ENCODE results near the gene PROZ.

Gene PROZ

DNA sequence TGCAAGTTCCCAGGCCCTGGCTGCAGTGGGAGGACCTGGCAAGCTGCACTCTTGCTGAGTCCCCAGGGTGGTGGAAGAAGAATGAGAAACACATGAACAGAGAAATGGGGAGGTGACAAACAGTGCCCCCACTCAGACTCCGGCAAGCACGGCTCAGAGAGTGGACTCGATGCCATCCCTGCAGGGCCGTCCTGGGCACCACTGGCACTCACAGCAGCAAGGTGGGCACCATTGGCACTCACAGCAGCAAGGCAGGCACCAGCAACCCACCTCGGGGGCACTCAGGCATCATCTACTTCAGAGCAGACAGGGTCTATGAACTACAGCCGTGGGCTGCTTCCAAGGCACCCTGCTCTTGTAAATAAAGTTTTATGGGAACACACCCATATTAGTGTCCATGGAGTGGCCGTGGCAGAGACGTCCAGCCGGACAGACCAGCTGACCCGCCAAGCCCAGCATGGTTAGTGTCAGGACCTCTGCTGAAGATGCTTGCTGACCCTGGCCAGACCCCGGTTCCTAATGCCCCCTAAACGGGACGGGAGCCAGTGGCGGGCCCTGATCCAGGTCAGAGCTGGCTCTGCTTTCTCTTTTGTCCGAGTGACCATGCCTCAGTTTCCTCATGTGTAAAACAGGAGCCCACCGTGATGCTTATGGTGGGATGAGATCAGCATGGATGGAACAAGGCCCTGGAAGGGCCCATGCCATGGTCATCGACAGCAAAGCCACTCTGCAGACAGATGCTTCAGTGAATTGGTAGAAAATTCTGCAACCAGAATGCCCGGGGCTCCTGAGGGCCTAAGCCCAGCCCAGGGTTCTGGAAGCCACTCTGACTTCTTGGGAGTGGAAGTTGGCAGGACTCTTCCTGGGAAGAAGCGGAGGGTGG is 37.9 kb upstream of the PROZ start:
- no peak for DNase-seq

DNA sequence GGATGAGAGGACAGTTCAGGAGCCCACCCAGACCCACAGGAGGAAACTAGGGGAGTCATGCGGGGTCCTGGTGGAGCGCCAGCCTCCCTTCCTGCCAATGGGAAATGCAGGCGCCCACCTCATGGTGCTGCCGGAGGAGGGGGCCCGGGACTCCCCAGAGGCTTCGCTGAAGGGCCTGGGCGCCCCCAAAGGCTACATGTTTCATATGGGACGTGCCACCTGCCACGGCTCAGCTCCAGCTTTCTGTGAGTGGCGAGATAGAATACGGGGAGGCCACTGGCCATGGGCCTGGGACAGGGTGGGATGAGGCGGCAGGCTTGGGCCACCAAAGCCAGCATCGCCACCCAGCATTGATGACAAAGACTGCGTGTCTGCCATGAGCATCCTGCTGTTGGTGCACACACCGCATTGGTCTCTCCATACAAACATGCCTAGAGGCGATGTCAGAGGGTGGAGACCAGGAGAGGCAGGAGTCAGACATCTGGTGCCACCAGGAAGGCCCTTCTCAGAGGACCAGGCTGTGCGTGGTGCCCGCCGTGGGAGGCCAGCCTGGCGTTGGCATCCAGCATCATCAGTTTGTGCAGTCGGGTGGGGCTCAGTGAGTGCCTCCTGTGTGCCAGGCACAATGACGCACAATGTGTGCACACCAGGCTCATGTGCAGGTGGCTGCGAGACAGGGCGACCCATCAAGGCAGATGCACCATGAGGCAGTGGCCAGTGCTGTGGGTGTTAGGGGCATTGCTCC is 37.1 kb upstream of the PROZ start:
- no peak for DNase-seq

DNA sequence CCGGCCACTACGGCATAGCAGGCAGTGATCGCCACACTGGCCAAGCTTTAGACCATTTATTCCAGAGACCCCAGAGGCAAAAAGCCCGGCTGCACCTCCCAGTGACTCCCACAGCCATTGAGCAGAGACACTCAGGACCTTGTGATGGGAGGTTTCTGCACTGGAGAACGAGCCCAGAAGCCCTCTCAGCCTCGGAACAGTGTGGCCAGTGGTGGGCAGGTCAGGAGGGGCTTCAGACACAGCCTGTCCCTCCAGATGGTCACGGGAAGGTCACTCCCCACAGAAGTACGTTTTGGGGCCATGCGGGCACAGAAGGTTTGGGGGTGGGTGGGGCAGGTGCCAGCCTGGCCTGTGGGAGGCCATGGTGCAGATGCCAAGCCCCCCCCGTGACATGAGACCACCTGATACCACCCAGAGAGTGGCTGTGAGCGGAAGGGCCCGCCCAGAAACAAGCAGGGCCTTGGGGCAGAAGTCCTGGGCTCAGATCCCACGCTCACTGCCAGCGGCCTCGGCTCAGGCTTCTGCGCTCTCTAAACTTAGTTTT is 36.4 kb upstream of the PROZ start:
- no peak for DNase-seq

DNA sequence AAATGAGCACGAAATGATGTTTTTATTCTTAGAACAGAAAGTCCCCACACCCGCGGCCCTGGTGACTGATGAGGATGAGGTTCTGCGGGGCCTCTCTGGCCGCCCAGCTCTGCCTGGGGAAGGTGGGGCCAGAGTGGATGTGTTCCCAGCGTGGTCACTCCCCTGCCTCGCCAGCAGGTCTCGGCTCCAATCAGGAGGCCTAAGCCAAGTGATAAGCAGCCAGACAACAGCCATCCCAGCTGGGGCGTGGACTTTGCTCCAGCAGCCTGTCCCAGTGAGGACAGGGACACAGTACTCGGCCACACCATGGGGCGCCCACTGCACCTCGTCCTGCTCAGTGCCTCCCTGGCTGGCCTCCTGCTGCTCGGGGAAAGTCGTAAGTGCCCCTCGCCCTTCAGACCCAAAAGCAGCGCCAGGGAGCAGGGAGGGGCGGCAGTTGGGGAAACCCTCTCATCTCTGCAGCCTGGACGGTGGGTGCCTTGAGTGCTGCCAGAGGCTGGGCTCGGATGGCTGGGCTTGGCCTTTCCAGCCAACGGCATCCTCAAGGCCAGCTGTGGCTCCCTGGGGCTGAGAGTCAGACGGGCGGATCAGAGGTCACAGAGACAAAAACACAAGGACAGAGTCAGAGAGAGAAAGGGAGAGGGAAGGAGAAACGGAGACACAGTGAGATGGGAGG is 35.8 kb upstream of the PROZ start, which contains the start of gene F10:
Gene F10 (plus strand): TSS at position 250 of the 676 bp plus-strand sequence. CDS start 57 bp downstream, at position 307.
- no peak for DNase-seq

DNA sequence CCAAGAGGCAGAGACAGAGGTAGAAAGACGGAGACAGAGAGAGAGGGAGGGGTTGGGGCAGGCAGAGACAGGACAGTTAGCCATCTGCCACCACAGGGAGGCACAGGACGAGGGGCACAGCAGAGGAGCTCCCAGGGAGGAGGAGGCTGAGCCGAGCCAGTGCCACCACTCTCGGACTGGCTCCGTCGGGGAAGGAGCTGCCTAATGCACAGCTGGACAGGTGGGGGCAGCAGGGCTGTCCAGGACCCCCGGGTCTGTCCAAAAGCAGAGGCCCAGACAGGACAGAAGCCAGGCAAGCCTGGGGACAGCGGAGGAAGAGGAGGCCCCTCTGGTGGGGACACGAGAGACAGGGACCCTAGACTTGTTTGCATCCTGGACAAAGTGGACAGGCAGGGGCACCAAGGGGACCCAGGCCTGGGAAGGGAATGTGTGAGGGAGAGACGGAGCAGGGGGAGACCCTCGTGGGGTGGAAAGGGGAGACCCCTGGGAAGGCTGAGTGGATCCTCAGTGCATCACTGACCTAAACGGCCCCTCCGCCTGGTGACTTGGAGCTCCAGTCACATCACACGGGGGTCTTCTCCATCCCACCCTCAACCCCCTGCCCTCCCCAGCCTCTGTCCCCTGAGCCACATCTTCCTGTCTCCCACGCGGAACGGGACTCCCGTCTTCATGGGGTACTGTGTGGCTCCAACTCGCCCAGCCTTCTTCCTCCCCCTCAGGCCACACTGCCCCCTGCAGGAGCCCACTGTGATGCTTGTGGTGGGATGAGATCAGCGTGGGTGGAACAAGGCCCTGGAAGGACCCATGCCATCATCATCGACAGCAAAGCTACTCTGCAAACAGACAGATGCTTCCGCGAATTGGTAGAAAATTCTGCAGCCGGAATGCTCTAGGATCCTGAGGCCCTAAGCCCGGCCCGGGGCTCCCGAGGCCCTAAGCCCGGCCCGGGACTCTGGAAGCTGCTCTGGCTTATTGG is 34.9 kb upstream of the PROZ start:
- no peak for DNase-seq

DNA sequence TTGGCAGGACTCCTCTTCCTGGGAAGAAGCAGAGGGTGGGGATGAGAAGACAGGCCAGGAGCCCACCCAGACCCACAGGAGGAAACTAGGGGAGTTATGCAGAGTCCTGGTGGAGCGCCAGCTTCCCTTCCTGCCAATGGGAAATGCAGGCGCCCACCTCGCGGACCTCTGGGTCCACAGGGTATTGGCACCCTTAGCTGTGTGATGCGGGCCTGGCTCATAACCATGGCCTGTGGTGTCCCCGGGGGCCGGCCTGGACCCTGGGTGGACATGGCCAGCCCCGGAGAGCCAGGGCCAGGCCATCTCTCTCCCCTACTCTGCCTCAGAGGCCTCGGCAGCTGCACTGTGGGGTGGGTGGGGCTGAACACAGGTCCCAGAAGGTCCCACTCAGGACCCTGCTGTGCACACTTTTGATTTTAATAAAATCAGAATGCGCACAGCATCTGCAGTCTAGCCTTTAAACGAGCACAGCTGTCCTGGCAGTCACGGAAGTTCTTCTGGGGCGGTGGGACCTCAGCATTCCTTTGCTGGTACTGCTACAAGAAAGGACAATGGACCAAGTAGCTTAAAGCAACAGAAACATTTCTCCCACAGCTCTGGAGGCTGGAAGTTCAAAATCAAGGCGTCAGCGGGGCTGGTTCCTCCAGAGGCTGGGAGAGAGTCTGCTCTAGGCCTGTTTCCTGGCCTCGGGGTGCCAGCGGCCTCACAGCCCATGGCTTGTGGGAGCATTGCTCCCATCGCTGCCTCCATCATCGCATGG is 34.1 kb upstream of the PROZ start:
- DNase-seq = no peak

DNA sequence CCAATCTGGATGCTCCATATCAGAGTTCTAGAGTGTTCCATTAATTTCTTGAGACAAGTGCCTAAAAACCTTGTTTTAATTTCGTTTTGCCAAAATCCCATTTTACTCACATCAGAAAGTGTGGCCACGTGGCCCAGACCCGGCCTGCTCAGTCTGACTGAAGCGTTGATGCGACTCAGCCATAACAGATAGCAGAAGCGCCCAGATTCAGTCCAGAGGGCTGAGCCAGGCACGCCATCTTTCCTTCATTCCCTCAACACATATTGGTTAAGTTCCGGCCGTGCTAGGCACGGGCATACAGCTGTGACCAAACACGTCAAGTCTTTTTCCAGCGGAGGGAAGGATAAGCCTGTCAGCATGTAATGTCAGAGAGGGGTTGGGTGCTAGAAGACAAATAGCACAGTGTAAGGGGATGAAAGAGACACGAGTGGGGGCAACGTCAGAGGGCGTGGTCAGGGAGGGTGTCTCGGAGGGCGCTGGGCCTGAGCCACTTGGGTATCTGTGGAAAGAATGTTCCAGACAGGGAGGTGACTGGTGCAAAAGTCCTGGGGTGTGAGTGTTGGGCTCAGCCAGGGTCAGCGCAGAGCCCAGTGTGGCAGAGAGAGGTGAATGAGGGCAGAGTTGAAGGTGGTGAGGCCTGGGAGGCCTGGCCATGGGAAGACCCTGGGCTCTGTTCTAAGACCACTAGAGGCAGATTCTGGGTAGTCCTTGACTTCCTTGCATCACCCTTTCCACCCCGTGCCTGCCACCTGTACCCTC is 32.8 kb upstream of the PROZ start:
- no peak for DNase-seq

DNA sequence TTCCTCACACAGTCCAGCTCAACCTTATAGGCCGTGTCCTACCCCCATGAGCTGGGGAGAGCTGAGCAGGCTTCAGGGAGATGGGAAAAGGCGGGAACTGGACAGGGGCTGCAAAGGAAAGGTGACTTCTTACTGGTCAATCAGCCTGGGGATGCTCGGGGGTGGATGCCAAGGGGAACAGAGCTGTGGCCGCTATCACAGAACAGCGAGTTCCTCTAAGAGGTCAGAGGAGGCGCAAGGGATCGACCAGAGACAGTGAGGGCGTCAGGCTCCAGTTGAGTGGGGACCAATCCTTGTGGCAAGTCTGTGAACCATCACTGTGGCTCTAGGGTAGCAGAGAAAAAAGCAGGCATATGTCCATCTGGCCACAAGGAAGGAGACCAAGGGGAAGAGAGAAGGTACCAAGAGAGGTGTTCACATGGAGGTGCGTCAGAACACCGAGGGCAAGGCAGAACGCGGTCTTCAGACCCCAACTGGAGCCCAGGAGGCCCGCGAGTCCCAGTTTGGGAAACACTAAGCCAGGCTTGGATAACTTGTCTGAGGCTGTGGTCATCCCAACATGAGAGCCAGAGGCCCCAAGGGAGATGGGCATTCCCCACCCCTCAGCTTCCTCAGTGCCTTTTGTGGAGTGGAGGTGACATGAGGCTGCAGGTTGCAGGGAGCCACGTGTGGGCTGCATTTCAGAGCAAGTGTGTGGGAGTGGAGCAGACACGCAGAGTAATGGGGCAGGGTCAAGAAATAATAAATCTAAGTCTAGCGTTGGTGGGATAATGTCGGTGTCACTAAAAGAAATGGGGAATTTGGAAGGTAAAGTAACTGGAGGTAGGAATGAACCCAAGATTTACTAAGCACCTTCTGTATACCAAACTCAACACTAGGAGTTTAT is 31.9 kb upstream of the PROZ start:
- DNase-seq = no peak

DNA sequence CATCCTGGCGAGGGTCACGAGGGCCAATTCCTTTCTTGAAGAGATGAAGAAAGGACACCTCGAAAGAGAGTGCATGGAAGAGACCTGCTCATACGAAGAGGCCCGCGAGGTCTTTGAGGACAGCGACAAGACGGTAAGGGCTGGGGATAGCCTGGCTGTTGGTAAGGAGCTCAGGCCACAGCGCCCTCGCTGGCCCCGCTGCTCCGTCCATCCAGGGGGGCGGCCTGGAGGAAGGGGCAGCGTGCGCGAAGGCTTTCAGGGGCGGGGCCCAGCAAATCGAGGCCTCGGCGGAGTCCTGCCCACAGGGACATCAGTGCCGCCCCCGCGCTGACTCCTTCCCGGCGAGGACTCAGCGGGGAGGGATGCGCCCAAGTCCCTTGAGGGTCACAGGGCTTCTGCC is 29.0 kb upstream of the PROZ start:
- DNase-seq = no peak

DNA sequence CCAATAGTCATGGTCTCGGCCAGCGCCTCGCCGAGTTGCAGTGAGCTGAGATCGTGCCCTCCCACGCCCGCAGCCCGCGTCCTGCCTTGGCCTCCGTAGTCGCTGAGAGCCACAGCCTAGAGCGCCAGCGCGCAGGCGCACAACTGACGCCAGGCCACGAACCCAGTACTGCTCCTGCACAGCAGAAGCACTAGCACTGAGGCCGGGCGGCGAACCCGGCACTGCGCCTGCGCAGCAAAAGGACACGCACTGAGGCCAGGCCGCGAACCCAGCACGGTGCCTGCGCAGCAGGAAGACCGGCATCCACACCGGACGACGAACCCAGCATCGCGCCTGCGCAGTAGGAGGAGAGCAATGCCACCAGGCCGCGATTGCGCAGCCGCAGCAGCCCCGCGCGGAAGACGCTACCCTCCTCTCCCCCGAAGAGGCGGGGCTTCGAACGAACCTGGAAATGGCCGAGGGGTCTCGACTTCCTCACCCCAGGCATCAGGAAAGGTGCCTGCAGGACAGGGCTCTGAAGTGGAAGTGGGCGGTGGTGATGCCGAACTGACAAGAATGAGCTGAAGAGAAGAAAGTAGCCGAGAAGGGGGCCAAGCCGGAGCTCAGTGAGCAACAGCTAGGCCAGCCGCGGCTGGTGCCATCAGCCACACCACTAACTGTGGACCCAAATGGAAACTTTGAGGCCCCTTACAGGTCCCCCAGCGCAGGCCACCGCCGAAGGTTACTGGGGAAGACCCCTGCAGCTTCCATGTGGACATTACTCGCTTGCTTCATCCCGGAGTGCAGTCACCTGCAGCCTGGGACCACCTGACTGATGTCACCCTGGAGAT is 28.3 kb upstream of the PROZ start:
- peak; percentile 21 to 22 for DNase-seq

DNA sequence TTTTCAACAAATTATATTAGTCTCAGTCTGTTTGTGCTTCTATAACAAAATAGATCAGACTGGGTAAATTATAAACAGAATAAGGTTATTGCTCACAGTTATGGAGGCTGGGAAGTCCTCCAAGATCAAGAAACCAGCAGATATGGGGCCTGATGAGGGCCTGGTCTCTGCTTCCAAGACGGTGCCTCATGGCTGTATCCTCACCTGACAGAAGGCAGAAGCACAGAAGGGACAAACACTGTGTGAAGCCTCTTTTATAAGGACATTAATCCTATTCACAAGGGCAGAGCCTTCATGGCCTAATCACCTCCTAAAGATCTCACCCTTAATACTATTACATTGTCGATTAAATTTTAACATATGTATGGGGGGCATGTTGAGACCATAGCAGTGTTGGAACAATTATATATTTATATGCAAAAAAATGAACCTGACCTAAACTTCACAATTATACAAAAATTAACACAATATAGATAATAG is 23.1 kb upstream of the PROZ start:
- DNase-seq = no peak

DNA sequence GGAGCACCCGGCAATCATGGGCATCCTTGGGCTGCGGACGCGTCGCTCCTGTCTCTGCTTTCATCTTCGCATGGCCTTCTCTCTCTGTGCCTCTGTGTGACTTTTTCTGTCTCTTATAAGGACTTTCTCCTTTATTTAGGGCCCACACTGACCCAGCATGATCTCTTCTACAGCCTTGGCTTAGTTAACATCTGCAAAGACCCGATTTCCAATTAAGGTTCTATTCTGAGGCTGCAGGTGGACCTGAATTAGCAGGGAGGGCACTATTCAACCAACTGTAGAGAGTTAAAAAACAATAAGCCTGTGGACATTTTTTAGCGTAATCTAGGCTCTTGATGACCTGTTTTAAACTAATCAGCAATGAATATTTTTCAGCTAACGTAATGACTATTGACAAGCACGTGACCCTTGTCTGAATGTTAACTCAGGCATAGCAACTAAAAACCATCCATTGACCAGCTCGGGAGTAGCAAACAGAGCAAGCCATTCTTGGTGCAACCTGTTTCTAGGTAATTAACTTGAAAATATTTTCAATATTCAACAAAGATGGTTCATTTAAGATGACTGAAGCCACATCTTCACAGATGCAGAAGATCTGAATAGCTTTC is 20.7 kb upstream of the PROZ start:
- no peak for DNase-seq

DNA sequence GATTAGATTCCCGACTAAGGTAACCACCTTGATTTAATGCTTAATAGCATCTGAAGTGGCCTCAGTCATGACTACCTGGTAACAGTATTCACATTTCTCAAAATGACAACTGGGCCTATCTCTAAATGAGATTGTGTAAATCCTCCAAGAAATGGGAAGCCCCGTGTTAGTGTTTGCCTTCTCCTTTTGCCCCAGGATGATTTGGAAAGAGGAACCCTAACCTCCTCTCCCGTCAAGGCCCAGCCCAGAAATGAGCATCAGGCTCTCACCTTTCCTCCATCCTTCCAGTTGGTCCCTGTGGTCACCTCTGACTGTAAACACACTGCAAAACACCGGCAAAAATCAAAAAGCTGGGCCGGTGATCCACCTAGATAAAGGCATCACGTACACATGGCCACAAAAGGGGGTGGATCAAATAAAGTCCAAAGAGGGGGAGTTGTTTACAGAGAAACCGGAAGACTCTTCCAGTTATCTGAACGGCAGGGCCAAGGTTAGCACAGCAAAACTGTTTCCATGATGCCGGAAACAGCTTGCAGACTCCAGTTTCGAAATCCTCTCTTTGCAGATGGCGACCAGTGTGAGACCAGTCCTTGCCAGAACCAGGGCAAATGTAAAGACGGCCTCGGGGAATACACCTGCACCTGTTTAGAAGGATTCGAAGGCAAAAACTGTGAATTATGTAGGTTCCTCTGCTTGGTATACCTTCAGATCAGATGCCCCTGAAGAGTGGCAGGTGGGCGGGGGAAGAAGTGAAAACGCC is 19.5 kb upstream of the PROZ start:
- no peak for DNase-seq

DNA sequence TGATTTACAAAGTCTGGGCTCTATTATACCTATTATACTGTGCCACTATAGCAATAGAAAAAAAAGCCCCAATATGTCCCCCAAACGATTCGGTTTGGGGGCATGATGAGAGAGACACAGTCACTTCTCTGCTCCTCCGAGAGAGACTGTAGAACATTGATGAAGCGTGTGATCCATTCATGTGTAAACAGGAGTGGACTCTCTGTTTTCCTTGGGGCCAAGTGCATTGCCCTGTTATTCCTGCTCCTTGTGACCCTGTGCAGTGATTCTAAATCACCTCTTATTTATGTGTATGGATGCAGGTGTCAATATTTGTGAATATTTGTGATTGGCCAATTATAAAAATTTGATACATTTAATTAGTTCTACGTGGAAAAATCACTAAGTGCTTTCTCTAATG is 18.9 kb upstream of the PROZ start:
- DNase-seq = no peak

DNA sequence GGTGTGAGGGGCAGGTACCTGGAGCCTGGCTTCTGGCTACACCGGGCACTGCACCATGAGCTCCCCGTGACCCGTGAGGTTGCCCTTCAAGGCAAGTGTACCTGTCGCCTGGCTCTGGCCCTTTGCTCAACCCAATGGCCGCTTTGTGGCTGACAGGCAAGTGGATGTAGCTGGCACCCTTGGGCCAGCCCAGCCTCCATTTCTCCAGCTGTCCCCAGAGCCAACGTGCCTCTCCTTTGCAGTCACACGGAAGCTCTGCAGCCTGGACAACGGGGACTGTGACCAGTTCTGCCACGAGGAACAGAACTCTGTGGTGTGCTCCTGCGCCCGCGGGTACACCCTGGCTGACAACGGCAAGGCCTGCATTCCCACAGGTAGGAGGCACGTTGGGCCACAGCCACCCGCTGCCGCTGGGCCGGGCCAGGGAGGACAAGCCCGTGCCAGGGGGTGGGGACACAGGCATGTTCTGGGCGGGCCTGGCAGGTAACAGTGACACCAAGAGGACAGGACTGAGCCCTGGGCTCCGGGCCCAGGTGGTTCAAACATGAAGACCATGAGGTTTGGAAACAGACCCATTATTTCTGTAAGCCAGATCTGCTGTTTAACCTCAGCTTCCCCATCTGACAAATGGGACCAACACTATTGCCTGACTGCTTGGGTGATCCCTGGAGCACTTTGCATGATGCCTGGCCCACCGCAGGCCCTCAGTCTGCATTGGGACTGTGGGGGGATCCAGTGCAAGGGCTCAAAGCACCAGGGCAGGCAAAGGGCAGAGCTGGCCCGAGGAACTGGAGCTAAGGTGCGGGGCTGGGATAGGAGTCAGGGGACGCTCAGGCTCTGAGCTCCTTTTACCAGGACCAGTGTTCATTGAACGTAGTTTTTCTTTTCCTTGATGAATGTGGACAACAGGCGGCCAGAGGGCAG is 17.5 kb upstream of the PROZ start:
- DNase-seq = no peak

DNA sequence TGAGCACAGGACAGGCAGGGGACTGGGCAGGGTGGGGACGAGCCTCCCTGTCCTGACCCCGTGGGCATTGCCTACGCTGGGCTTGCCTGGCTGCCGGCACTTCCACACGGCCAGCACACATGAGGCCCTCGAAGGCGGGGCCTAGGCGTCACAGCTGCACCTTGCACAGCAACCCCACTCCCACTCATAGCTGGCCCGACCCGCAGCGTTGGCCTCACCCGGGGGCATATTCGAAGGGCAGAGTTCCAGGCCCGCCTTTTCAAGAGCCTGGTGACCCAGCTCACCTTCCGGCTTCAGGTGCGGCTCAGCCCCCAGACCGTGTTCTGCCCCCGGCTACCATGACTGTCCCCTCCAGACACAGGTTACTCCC is 16.9 kb upstream of the PROZ start:
- DNase-seq = no peak
